GM18858 (cell line): ENCODE measurements around the gene ACOX2.
"Not testable (repeated sequence)": the region's sequence is repeated elsewhere in the genome, so short reads cannot be mapped to it uniquely, and the experiment has no call there.

Experiments used
- ATAC-seq: cut with Tn5 transposase; IDR thresholded peaks from one replicate; pipeline ENCODE4 v1.9.1; 2021; ENCODE audit not compliant: unreplicated experiment

The ACOX2 gene

DNA sequence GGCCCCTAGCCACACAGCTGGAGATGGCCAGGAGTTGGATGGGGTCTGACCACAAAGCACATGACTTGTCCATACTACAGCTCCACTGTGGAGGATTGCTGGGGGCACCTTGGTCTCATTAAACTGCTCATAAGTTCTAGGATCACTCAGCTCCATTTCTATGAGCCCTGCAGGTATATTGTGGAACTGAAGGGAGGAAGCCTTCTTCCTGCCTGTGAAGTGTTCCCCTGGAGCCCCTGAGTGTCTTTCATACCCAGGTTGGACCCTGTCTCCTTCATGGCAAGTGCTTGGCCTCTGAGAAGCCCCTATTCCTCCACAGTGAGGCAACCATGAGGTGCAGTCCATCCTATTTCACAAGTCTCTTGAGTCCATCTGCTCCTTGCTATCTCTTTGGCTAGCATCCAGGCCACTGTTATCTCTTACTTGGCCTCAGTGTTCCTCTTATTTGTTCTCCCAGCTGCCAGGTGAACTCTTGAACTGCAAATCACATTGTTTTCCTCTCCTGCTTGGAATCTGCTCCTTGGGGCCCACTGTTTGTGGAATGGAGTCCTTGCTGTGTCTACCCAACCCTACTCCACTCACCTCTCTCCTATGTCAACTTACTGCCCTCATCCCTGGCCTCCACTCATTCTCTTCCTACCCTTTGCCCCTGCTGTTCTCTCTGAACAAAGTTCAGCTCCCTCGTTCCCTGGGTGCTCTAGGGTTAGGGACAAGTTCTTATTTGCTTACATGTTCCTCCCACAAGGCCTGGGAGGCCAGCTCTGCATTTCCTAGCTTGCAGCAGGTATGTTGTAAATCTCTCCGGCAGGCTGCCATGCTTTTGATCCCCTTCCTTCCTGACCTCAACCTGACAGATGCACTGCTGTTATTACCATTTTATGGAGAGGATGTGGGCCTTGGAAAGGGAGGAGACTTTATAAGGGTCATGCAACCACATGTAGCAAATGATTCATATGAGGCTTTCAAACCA is 1.2 kb downstream of the ACOX2 start:
- ATAC-seq = no peak

- ATAC-seq = no peak
These were observed 2.1 kb downstream of the ACOX2 start for GRCh38 chr3:58534592-58535494.

DNA sequence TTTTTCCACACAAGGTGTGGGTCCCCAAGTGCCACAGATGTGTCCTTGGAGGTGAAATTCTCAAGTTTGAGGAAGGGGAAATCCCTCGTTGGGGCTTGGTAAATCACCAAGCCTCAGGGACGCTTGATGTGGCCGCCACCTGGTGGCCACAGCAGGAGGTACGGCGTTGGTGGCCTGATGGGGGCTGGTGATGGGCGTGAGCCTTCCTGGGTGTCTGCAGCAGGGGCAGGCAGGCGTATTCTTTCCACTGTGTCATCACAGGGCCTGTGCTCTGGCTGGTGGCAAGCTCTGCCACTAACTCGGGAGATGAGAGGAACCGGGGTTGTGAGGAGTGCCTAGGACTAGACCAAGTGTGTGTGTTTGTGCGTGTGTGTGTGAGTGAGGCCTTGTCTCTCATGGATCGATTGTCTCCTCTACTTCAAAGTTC is 4.2 kb downstream of the ACOX2 start:
- peak; percentile 83 for ATAC-seq

GRCh38 chr3:58531956-58532355 is 5.0 kb downstream of the ACOX2 start:
- no peak for ATAC-seq

GRCh38 chr3:58531555-58531954 is 5.4 kb downstream of the ACOX2 start:
- ATAC-seq = no peak

- no peak for ATAC-seq
These were observed 6.6 kb downstream of the ACOX2 start for GRCh38 chr3:58530354-58530865.

GRCh38 chr3:58529516-58530353 is 7.3 kb downstream of the ACOX2 start:
- no peak for ATAC-seq

GRCh38 chr3:58528629-58529028 is 8.4 kb downstream of the ACOX2 start:
- no peak for ATAC-seq

GRCh38 chr3:58527440-58527839 is 9.6 kb downstream of the ACOX2 start:
- not testable (repeated sequence) for ATAC-seq

DNA sequence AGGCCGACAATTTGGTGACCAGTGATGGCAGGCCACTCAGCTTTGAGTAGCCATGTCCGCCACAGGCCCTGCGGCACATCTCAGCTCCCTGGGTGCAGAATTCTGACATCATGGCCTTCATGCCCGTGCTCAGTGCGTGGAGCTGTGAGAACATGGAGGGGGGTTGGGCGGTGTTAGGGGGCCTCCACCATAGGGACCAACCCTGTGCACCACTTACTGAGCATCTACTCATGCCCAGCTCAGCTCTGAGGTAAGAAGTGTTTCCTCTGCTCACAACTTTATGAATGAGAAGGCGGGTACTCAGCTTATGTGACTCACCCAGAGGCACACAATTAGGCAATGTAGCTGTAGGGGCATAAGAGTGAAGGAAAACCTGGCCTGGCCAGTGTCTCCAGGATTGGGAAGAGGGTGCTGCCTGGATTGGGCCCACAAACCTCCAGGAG is 10.5 kb downstream of the ACOX2 start:
- no peak for ATAC-seq

DNA sequence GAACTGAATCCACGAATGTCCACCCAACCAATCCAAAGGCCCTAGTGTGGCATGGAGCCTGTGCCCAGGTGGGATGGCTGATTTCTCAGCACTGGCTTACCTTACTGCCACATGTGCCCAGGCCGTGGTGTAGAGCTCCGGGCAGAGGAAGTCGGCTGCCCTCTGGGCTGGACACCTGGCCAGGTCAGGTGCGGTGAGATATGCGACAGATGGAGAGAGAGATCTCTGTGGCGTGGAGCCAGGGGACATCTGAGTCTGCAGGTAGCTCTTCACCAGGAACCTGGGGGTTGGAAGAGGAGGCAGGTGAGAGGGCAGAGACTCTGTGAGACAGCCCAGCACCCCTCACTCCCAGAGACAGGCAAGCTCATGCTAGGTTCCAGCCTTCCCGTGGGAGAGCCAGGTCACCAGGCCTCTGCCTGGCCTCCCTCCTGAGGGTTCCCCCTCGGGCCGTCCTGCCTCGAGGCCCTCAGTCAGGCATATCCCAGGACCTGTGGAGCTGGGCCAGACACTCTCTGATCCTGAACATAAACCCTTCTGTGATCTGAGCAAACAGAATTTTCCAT is 12.6 kb downstream of the ACOX2 start:
- ATAC-seq = no peak

- ATAC-seq = no peak
These were observed 14.1 kb downstream of the ACOX2 start for GRCh38 chr3:58522759-58523425.

DNA sequence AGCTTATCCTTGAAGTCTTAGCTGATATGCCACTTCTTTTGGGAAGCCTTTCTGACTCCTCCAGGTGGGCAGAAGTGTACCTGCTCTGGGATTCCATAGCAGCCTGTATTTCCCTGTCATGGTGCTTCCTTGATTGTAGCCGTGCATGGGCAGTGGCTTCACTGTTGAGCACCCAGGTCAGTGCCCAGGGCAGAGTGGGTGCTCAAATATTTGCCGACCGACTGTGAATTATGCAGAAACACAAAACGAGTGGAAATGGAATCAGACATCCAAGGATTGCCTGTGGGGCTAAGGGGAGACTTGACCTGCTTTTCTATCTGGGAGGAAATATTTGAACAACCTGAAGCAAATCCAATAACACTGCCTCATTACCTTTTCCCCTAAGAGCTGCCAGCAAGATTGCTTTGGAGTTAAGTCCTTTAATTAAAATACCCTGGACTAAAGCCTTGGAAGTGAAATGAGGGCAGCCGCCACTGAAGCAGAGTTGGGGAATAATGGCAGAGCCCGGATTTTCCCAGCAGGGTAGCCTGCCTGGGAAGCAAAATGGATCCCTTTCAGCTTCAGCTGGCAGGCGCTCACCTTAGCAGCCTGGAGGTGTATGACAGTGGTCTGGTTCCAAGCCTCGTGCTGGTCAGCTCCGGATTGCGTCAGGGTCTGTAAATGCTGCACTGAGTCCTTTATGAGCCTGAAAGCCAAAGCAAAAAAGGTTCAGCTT is 14.9 kb downstream of the ACOX2 start:
- no peak for ATAC-seq

GRCh38 chr3:58521336-58521670 is 15.7 kb downstream of the ACOX2 start:
- no peak for ATAC-seq

GRCh38 chr3:58520403-58521335 is 16.3 kb downstream of the ACOX2 start:
- no peak for ATAC-seq

DNA sequence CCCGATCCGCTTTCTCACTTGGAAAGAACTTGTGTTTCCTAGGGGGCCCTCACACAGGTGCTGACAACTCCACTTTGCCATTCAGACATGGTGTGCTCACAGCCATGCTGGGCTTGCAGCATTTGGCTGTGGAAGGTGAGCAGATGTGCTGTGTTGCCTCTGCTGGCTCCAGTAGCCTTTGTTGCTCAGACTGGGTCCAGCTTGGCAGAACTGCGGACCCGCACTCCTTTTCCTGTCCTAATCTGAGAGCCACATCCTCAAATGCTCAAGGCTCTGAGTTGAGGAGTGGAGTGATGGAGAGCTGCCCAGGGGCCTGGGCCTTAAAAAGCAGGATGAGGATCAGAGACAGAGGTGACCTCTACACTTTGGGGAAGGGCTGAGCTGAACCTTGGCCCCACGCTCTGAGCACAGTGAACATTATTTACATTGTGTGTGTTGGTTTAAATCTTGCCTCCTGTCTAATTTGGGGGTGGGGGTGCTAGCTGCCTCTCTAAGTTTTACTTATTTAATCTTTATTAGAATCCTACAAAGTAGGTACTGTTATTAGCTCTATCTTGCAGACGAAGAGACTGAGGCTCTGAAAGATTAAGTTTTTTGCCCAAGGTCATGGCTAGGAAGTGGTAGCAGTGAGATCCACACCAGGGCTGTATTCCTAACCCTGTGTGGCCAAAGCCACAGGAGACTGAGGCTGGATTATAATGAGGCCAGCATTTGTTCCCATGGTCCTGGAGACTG is 17.2 kb downstream of the ACOX2 start:
- no peak for ATAC-seq

GRCh38 chr3:58518291-58518789 is 18.6 kb downstream of the ACOX2 start:
- no peak for ATAC-seq
